Activated naive CD4-positive, alpha-beta T cell treated with anti-CD3 and anti-CD28 coated beads, Interleukin-2, amount 50 U/mL, for 16 hours (primary cell): ENCODE data around the gene MYOM3.

Experiments
- DNase-seq: peaks from one replicate; pipeline ENCODE4 v3.0.0-alpha.2; 2020

The MYOM3 gene

GRCh38 chr1:24095140-24095859 is 16.6 kb downstream of the MYOM3 start:
- no peak for DNase-seq

- no peak for DNase-seq
These were observed 17.4 kb downstream of the MYOM3 start for GRCh38 chr1:24094554-24094953.

- no peak for DNase-seq
These were observed 18.2 kb downstream of the MYOM3 start for GRCh38 chr1:24093732-24094131.

- no peak for DNase-seq
These were observed 19.0 kb downstream of the MYOM3 start for GRCh38 chr1:24092979-24093378.

GRCh38 chr1:24091971-24092482 is 19.9 kb downstream of the MYOM3 start:
- DNase-seq: no peak

- DNase-seq: no peak
These were observed 21.2 kb downstream of the MYOM3 start for GRCh38 chr1:24090736-24091135.

- no peak for DNase-seq
These were observed 22.0 kb downstream of the MYOM3 start for GRCh38 chr1:24089743-24090555.

- DNase-seq: no peak
These were observed 22.8 kb downstream of the MYOM3 start for GRCh38 chr1:24089027-24089742.

GRCh38 chr1:24086466-24086865 is 25.5 kb downstream of the MYOM3 start:
- DNase-seq: no peak

GRCh38 chr1:24085546-24085945 is 26.4 kb downstream of the MYOM3 start:
- no peak for DNase-seq

- DNase-seq: no peak
These were observed 26.9 kb downstream of the MYOM3 start for GRCh38 chr1:24085007-24085406.

- DNase-seq: no peak
These were observed 27.9 kb downstream of the MYOM3 start for GRCh38 chr1:24084050-24084449.

GRCh38 chr1:24082372-24082771 is 29.6 kb downstream of the MYOM3 start:
- no peak for DNase-seq

- DNase-seq: no peak
These were observed 30.7 kb downstream of the MYOM3 start for GRCh38 chr1:24081190-24081589.

GRCh38 chr1:24080131-24080530 is 31.8 kb downstream of the MYOM3 start:
- no peak for DNase-seq

- DNase-seq: no peak
These were observed 34.5 kb downstream of the MYOM3 start for GRCh38 chr1:24077278-24077978.

- no peak for DNase-seq
These were observed 36.0 kb downstream of the MYOM3 start for GRCh38 chr1:24075946-24076345.

GRCh38 chr1:24075590-24075854 is 36.4 kb downstream of the MYOM3 start:
- DNase-seq: no peak

GRCh38 chr1:24074817-24075589 is 36.9 kb downstream of the MYOM3 start:
- no peak for DNase-seq

GRCh38 chr1:24074196-24074595 is 37.7 kb downstream of the MYOM3 start:
- no peak for DNase-seq

GRCh38 chr1:24071941-24072340 is 40.0 kb downstream of the MYOM3 start:
- no peak for DNase-seq

GRCh38 chr1:24070821-24071393 is 41.0 kb downstream of the MYOM3 start:
- DNase-seq: peak; percentile 76
